ENCODE data around the gene LRRC32.
"Not testable (repeated sequence)": the region's sequence is repeated elsewhere in the genome, so short reads cannot be mapped to it uniquely, and the experiment has no call there.

Gene LRRC32

GRCh38 chr11:76628408-76628947 lies 42.1 kb downstream of the LRRC32 start:
- peak; percentile 21 for DNase-seq (ENCODE audit: low read depth)

DNA sequence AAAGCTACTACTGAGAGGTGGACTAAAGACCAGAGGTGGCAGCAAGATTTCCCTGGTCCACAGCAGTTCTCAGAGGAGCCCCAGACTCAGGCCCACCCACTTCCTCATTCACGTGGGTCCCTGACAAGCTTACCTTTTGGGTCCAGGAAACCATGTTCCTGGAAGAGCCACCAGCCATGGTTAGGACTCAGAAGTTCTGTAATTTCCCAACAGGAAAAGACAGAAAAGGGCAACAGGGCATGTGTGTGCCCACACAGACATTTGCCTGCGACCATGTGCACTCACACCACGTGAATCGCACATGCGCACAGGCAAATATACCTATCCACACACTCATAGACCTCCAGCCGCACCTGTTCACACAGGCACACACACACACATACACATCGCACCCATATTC lies 42.9 kb downstream of the LRRC32 start:
- no peak for DNase-seq (ENCODE audit: low read depth)

DNA sequence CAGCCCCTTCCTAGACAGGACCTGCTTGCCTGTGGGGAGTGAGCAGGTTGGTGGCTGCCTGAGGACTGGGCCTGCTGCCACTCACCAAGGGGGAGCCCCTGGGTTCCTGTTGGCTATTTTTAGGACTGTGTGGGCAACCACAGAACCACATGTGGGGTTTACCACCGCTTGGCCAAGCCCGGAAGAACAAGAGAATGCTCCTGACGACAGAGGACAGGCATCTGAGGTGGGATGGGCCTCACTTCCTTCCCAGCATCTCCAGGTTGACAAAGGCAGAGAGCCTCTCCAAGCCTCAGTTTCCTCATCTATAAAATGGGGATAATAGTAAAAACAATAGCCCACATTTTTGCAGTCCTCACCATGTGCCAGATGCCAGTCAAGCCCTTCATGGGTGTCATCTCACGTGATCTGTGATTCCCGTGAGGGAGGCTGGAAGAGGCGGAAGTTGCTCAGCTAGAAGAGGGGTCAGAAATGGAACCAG lies 43.6 kb downstream of the LRRC32 start:
- peak; percentile 63 for DNase-seq (ENCODE audit: low read depth)

- no peak for DNase-seq (ENCODE audit: low read depth)
Measured at GRCh38 chr11:76626266-76626665, 44.3 kb downstream of the LRRC32 start.

- DNase-seq (ENCODE audit: low read depth): no peak
Measured at GRCh38 chr11:76625472-76626186, 44.9 kb downstream of the LRRC32 start.

GRCh38 chr11:76624500-76625379 lies 45.8 kb downstream of the LRRC32 start:
- no peak for DNase-seq (ENCODE audit: low read depth)

- DNase-seq (ENCODE audit: low read depth): no peak
Measured at GRCh38 chr11:76623884-76624419, 46.6 kb downstream of the LRRC32 start.

- no peak for DNase-seq (ENCODE audit: low read depth)
Measured at GRCh38 chr11:76623171-76623883, 47.2 kb downstream of the LRRC32 start.

GRCh38 chr11:76622493-76623094 lies 48.0 kb downstream of the LRRC32 start:
- DNase-seq (ENCODE audit: low read depth): no peak

GRCh38 chr11:76621868-76622267 lies 48.7 kb downstream of the LRRC32 start:
- no peak for DNase-seq (ENCODE audit: low read depth)

DNA sequence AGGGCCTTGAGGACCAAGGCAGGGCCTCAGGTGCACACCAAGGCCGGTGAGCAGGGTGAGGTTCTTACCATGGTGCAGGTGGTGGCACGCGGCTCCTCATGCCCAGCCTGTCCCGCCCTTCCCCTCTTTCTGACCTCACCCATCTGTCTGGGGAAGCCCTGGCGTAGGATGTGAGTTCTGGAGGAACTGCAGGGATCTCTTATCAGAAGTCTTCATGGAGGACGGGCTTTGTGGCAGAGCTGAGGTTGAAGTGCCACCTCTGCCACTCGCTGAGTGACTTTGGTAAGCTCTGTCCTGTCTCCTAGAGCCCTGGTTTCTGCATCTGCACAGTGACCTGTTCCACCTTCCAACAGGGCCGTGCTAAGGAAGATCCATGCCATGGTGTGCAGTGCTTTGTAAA lies 49.1 kb downstream of the LRRC32 start:
- no peak for DNase-seq (ENCODE audit: low read depth)

GRCh38 chr11:76620489-76620888 lies 50.1 kb downstream of the LRRC32 start:
- no peak for DNase-seq (ENCODE audit: low read depth)

- not testable (repeated sequence) for DNase-seq (ENCODE audit: low read depth)
Measured at GRCh38 chr11:76619801-76620200, 50.7 kb downstream of the LRRC32 start.

GRCh38 chr11:76617553-76618265 lies 52.8 kb downstream of the LRRC32 start:
- no peak for DNase-seq (ENCODE audit: low read depth)

DNA sequence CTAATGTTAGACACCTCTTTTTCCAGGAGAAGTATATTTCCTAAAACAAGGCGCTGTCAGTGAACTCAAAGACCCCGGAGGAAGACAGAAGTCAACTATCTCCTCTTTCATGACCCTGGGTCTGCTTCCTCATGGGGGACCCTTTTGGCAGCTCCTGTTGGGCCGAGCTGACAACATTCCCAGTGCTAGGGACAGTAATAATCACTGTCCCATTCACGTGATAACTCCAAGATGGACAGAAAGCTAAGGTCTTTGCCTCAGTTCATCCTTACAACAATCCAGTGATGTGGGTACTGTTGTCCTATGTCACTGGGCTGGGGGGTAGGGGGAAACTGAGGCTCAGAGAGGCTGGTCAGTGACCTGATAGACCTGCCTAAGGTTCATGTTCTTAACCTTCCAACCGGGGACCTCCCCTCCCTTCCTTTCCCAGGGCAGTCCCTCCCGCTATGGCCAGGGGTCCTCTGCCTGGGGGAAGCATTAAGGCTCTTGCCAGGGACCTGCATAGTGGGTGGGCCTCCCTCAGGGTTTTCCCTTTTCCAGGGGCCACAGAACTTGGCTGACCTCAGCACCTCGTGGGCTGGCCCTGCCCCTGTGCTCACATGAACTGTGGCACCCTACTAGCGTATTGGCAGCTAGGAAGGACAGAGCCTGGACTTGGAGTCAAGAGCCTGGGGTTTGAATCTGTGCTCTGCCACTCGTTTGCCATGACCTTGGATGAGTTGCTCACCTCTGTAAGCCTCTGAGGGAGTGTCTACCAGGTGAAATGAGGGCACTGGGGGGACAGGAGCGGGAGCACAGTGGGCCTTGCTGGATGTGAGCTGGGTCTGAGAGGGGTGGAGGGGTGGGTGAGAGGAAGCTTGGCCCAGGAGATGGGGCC lies 53.6 kb downstream of the LRRC32 start:
- no peak for DNase-seq (ENCODE audit: low read depth)

DNA sequence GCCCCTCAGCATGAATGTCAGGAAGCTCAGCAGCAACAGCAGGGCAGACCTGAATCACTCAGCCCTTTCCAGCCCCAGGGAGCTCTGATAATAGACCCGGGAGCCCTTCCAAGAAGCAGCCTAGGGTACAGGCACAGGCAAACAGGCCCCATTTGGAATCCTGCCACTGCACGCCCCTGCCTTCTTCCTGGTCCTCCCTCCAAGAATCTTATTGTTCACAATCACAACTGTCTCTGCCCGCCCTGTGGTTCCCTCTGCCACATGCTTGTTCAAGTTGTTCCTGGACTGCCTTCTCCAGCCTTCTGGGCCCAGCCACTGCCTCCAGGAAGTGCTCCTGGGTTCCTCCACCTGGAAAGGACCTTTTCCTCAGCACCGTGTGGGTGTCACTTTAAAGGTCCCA lies 54.6 kb downstream of the LRRC32 start:
- DNase-seq (ENCODE audit: low read depth): no peak

- DNase-seq (ENCODE audit: low read depth): no peak
Measured at GRCh38 chr11:76614471-76615179, 55.9 kb downstream of the LRRC32 start.

DNA sequence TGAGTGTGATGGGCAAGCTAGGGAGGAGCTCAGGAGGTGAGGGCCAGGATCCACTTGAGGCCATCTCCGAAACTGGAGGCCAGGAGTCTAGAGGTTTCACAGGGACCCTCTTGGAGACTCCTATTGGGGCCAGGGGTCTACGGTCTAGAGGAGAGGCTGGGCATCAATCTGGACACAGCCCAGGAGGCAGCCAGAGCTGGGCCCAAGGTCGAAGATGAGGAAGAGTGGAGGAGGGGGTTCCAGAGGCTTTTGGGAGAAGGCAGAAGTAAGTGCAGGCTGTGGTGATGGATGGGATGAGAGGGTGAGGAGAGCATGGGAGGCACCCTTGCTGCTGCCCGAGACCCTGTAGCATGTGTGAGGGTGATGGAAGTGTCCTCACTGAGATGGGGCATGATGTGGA lies 56.6 kb downstream of the LRRC32 start:
- no peak for DNase-seq (ENCODE audit: low read depth)

GRCh38 chr11:76612226-76612625 lies 58.3 kb downstream of the LRRC32 start:
- DNase-seq (ENCODE audit: low read depth): no peak

Measured in activated T-cell treated with anti-CD3 and anti-CD28 coated beads for 48 hours (primary cell).